Muscle layer of colon (tissue), 2 donors: ENCODE measurements around the gene ZIM2.

Source experiments
- H3K27ac ChIP-seq: one replicate; pipeline ENCODE4 v1.7.0; 2013; ENCODE audit warnings: low read depth, mild to moderate bottlenecking, low read length, moderate library complexity
- H3K27me3 ChIP-seq, 2 donors: one replicate each; pipeline ENCODE4 v1.7.0; 2013; ENCODE audit warnings: low read length in 2 of 2, mild to moderate bottlenecking in 2 of 2; ENCODE audit not compliant: insufficient read depth in 2 of 2, control insufficient read depth in 1 of 2
- H3K36me3 ChIP-seq: one replicate; pipeline ENCODE4 v1.7.0; 2013; ENCODE audit warnings: mild to moderate bottlenecking, low read length; ENCODE audit not compliant: insufficient read depth
- H3K4me1 ChIP-seq: one replicate; pipeline ENCODE4 v1.7.0; 2013; ENCODE audit warnings: mild to moderate bottlenecking, low read length; ENCODE audit not compliant: insufficient read depth
- H3K4me3 ChIP-seq, 2 donors: one replicate each; pipeline ENCODE4 v1.7.0; 2013; ENCODE audit warnings: low read length in 2 of 2, low read depth in 1 of 2, mild to moderate bottlenecking in 1 of 2, moderate library complexity in 1 of 2
- H3K9ac ChIP-seq: one replicate; pipeline ENCODE4 v1.7.0; 2013; ENCODE audit warnings: low read length
- H3K9me3 ChIP-seq: one replicate; pipeline ENCODE4 v1.7.0; 2013; ENCODE audit warnings: mild to moderate bottlenecking, low read length
- donor health status: abdominal sarcoma.
- donor health status: Adenocarcinoma of cecum.

Gene ZIM2

DNA sequence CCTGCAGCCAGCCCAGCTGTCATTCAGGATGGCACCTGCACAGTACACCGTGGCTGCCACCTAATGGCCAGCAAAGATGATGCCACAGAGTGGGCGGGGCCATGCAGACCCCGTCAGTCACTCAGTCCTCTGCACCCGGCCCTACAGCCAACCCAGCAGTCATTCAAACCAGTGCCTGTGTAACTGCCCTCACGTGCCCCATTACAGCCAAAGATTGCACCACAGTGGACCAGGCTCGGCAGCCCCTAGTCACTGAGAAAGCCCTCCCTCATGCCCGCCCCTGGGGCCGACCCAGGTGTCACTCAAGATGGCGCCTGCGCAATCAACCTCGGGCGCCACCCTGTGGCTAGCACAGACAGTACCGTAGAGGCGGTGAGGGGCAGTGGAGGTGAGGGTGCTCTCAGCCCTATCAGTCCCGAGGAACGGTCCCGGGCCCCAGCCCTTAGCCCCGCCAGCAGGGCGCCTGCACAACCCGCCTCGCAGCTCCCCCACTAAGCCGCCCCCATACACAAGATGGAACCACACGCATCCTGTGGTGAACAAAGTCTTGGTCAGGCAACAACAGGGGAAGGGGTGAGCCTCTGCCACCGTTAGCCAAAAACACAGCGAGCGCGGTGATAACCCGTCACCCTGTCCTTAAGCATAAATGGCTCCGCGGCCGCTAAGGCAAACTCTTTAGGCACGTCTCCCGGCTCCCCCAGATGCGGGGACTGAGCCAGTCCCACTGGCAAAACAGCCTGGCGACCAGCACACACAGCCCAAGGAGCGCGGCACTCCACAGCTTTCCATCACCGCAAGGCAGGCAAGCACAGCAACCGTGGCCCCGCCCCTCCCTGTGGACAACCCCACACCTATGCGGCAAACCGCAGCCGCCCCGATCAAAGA is 2.3 kb downstream of the ZIM2 start:
- H3K27ac ChIP-seq = peak overlapping the region; percentile 65
- no peaks in the 10 kb centered on the region for H3K36me3 ChIP-seq
- H3K9me3 ChIP-seq = no peaks in the 10 kb centered on the region
- no peaks in the 10 kb centered on the region for H3K4me1 ChIP-seq
- H3K9ac ChIP-seq = no peak overlapping the region
- peak overlapping the region; percentile 33 to 58 for H3K4me3 ChIP-seq
- no peaks in the 10 kb centered on the region for H3K27me3 ChIP-seq

DNA sequence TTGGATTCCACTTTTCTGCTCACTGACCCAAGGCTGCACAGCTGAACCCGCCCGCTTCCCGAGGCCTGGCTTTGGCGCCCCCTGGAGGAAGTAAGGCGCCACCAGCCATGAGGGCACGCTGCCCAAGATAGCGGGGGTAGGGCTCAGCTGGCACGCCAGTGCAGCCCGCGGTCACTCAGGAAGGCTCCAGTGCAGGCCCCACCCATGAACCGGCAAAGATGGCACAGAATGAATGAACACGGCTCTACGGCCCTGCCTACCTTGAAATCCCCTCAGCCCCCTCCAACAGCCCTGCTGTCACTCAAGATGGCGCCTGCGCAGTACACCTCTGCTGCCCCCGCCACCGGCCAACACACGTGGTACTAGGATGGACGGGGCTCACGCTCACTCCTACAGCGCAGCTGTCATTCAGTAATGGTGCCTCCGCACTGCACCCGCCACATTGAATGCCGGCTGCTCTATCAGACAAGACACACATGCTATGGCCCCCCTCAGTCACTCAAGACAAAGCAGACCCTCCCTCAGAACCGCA is 3.0 kb downstream of the ZIM2 start:
- no peaks in the 10 kb centered on the region for H3K27me3 ChIP-seq
- H3K9me3 ChIP-seq = no peaks in the 10 kb centered on the region
- peak overlapping the region; percentile 33 to 58 for H3K4me3 ChIP-seq
- H3K9ac ChIP-seq = no peak overlapping the region
- no peaks in the 10 kb centered on the region for H3K4me1 ChIP-seq
- no peaks in the 10 kb centered on the region for H3K36me3 ChIP-seq
- peak overlapping the region; percentile 65 for H3K27ac ChIP-seq

DNA sequence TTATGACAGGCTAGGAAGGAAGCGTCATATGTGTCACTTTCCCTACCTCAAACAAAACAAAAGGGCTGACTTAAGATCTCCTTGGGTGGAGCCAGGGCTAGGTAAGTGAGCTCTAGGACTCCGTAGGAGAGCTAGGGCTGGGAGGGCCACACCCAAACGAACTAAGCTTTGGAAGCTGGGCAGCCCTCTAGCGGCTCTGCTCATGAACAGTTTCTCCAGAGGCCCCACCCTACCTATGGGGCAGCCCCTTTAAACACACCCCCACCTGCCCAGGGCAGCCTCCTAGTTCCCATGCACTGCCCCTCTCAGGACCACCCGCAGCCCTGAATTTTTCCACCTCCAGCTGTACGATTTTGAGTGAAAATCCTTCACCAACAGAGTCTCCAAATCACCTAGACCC is 3.5 kb downstream of the ZIM2 start:
- no peaks in the 10 kb centered on the region for H3K36me3 ChIP-seq
- no peaks in the 10 kb centered on the region for H3K27me3 ChIP-seq
- H3K9ac ChIP-seq = no peak overlapping the region
- H3K9me3 ChIP-seq = no peaks in the 10 kb centered on the region
- no peaks in the 10 kb centered on the region for H3K4me1 ChIP-seq
- peak overlapping the region in 1 of 2 donors; percentile 24 for H3K4me3 ChIP-seq
- H3K27ac ChIP-seq = no peak overlapping the region

DNA sequence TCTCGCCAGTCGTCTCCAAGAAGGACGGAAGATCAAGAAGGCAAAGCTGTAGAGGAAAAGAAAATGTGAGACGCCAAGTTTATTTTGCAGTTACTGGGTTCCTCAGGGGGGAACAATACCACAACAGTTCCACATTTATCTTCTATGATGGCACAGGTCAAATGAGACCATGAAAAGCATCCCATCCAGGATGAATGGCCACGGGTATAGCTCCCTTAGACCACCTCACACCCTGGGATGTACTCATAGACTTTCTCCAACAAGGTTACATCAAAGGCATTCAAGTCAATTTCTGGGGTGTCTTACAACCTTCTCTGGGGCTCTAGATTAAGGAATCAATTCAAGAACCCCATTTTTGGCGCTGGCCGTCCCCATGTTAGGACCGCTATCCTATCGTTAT is 4.5 kb downstream of the ZIM2 start:
- Histone ChIP-seq H3K9me3 (no peaks in the 10 kb centered on the region), H3K27me3 (no peaks in the 10 kb centered on the region), H3K9ac (no peak overlapping the region), H3K4me1 (no peaks in the 10 kb centered on the region), H3K36me3 (no peaks in the 10 kb centered on the region), H3K4me3 (no peak overlapping the region), H3K27ac (no peak overlapping the region)

DNA sequence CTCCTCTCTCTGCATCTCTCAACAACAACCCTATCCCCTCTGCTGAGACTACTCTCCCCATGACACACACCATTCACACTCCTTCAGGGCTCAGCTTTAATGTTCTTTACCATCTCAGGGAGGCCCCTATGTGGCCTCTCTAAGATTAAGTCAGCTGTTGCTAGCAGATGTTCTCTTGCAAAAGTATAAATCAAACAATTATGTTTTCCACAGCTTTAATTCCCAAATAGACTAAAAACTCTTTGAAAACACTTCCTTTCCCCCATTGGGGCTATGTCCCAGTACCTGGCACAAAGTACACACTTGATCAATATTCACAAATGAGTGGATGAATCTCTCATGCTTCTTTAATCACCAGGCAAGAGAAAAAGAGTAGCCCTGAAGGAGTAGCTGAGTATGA is 5.1 kb downstream of the ZIM2 start:
- Histone ChIP-seq H3K4me3 (no peak overlapping the region), H3K9me3 (no peaks in the 10 kb centered on the region)

DNA sequence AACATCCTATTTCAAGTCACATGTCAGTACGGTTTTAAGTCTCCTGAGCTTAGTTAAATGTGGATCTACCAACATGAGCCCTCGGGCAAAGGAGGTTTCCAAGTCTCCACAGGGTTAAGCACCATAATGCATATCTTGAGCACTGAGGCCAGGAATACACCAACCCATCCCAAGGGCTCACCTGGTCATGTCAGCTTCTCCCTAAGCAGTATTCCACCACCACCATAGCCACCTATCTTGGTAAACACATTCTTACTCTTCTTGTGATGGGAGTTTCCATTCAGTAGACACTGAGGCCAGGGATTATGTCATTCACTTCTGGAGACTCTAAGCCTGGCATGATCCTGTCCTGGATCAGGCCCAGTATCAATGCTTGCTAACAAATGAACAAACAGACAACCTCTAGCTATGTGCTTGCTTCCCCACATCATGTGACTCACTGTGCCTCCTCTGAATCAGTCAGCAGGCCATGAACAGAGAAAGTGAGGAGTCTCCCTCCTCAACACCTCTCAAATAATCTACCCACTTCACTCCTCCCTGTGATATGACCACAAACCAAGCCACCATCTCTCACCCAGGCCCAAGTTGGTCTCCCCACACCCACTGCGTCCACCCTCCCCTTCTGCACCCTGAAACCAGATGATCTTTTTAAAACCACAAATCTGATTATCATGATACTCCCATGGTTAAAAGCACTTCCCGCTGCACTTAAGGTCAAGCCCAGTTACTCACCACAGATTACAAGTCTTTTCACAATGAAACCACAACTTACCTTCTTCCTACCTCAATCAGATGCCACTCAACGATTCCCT is 5.8 kb downstream of the ZIM2 start:
- no peaks in the 10 kb centered on the region for H3K9me3 ChIP-seq
- H3K27me3 ChIP-seq = no peaks in the 10 kb centered on the region
- no peak overlapping the region for H3K9ac ChIP-seq
- no peaks in the 10 kb centered on the region for H3K4me1 ChIP-seq
- no peaks in the 10 kb centered on the region for H3K36me3 ChIP-seq
- no peak overlapping the region for H3K4me3 ChIP-seq
- no peak overlapping the region for H3K27ac ChIP-seq

More for the DNA sequence above, 5.1 kb downstream of the ZIM2 start:
- Histone ChIP-seq H3K27me3 (no peaks in the 10 kb centered on the region), H3K27ac (no peak overlapping the region), H3K9ac (no peak overlapping the region), H3K4me1 (no peaks in the 10 kb centered on the region), H3K36me3 (no peaks in the 10 kb centered on the region)

DNA sequence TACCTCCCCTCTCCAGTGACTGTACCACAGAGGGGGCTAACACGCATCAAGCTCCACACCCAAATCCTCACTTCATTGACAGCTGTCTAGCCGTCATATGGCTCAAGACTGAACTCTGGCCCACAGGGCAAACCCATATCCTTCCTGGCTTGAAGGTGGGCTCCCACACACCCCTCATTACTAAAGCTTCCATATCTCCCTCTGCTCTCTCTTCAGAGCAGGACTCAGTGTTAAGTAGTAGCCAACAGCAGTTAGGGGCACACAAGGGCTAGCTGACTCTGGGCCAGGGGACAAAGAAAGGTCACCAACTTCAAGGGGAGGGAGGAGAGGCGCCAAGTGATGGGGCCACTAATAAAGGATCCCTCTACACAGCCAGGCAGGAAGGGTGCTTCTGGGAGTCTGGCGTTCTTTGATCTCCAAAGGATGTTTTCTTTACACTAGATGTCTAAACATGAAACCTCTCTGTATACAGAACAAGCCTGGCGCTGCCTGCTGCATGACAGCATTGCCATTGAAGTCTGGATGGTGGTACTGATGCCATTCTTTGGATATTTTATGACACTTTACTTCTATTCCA is 8.1 kb downstream of the ZIM2 start:
- H3K9ac ChIP-seq = no peak overlapping the region
- no peaks in the 10 kb centered on the region for H3K4me1 ChIP-seq
- H3K36me3 ChIP-seq = no peaks in the 10 kb centered on the region
- no peak overlapping the region for H3K4me3 ChIP-seq
- H3K27me3 ChIP-seq = no peaks in the 10 kb centered on the region
- no peak overlapping the region for H3K27ac ChIP-seq
- H3K9me3 ChIP-seq = no peaks in the 10 kb centered on the region

DNA sequence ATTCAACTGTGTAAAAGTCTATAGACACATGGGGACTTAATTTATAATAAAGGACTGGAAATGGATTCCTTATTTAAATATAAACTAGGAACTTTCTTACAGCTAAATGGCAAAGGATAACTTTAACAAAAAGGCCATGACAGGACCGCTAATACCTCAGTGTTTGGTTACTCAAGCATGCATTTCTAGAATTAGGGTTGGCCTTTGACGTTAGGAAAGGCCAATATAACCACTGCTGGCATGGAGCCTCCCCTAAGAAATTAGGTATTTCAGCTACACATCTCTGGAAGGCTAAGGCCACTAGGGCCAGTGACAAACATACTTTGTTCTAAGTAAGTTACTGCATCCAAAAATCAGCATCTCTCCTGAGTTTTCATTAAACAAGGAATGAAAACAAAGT is 9.3 kb downstream of the ZIM2 start:
- Histone ChIP-seq H3K4me3 (no peak overlapping the region), H3K36me3 (no peaks in the 10 kb centered on the region), H3K9ac (no peak overlapping the region), H3K27me3 (no peaks in the 10 kb centered on the region), H3K4me1 (no peaks in the 10 kb centered on the region), H3K9me3 (no peaks in the 10 kb centered on the region), H3K27ac (no peak overlapping the region)

DNA sequence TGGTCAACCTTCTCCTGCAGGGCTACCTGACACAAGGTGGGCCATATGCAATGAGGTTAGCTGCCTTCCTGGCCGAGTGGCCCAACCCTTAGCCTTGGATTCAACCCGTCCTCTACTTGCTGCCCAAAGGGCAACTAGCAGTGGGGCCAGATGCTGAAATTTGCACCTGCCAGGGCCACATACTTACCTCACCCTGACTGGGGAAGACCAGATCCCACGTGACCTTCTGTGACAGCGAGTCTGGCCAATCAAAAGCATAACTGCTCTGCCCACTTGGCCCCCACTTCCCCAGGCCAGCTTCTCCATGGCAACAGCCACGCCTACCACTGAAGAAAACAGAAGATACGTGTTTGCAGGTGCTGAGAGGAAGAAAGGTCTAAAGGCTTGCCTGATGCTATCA is 10.9 kb downstream of the ZIM2 start:
- Histone ChIP-seq H3K4me3 (no peak overlapping the region), H3K9ac (no peak overlapping the region), H3K27me3 (no peaks in the 10 kb centered on the region), H3K36me3 (no peaks in the 10 kb centered on the region), H3K9me3 (no peaks in the 10 kb centered on the region), H3K4me1 (no peaks in the 10 kb centered on the region), H3K27ac (no peak overlapping the region)

DNA sequence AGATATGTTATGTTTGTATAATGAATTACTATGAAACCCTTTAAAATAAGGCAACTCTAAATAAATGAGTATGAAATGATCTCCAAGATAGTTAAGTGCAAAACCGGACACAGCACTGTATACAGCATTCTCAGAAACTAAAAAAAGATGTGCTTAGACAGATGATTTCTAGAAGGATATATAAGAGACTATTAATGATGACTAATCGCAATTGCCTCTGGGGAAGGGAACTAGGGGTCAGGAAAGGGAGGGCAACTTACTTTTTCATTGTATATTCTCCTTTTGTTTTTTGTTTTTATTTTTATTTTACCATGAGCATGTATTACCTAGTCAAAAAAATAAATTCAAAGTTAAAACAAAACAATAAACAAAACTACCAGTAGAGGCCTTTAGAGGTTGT is 12.8 kb downstream of the ZIM2 start:
- H3K4me3 ChIP-seq = no peak overlapping the region
- peaks cover 7% of the 10 kb centered on the region for H3K36me3 ChIP-seq
- no peaks in the 10 kb centered on the region for H3K27me3 ChIP-seq
- no peak overlapping the region for H3K9ac ChIP-seq
- H3K4me1 ChIP-seq = no peaks in the 10 kb centered on the region
- no peak overlapping the region for H3K27ac ChIP-seq
- no peaks in the 10 kb centered on the region for H3K9me3 ChIP-seq

DNA sequence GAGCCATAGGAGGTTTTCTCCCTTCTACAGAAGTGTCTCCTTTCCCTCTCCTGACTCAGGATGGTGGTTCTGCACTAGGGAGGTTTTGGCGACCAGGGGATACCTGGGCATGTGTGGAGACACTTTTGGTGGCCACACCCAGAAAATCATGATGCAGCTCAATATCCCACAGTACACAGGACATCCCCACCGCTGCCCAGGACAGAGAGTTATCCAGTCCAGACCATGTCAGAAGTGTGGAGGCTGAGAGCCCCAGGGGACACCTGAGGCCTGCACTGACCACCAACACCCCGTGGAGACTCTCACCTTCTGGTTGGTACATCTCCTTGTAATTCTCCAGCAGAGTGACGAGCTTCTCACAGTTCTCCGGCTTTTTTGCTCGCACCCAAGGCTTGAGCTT is 16.6 kb downstream of the ZIM2 start:
- H3K27ac ChIP-seq = no peak overlapping the region
- H3K9ac ChIP-seq = no peak overlapping the region
- peaks cover 15% of the 10 kb centered on the region for H3K36me3 ChIP-seq

More for the DNA sequence above, 16.6 kb downstream of the ZIM2 start:
- no peaks in the 10 kb centered on the region for H3K9me3 ChIP-seq
- H3K27me3 ChIP-seq = no peaks in the 10 kb centered on the region
- no peaks in the 10 kb centered on the region for H3K4me1 ChIP-seq
- H3K4me3 ChIP-seq = no peak overlapping the region
